Activated CD8-positive, alpha-beta memory T cell treated with anti-CD3 and anti-CD28 coated beads for 24 hours (primary cell): ENCODE measurements around the gene MAGOH.
"Not testable (repeated sequence)": the region's sequence is repeated elsewhere in the genome, so short reads cannot be mapped to it uniquely, and the experiment has no call there.

Source experiments
- DNase-seq: peaks from one replicate; pipeline ENCODE4 v3.0.0-alpha.2; 2020

The MAGOH gene

GRCh38 chr1:53238197-53239155, at the start of gene MAGOH:
MAGOH (minus strand) TSS chr1:53238518; CDS start chr1:53238448, 70 bp downstream.
- peak; percentile 97 for DNase-seq

DNA sequence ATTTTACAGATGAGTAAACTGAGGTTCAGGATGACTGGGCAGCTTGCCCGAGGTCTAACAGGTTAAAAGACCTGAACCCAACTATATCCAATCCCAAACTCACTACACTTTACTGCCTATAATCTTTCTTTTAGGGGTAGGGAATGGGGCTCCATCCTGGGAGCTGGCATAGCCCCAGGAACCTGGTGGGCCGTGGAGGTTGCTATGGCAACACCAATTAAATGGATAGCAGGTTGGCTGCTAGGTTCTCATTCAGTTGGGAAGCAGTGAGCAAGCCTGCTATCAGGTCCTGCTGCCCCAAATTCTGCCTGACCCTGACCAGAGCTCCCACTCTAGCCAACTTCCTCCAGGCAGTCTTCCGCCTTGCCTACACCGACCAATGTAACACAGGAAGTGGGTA, 48.6 kb upstream of the MAGOH start:
- DNase-seq: no peak

GRCh38 chr1:53285969-53286760, 47.8 kb upstream of the MAGOH start:
- DNase-seq: no peak

- no peak for DNase-seq
Measured at GRCh38 chr1:53285546-53285945, 47.2 kb upstream of the MAGOH start.

DNA sequence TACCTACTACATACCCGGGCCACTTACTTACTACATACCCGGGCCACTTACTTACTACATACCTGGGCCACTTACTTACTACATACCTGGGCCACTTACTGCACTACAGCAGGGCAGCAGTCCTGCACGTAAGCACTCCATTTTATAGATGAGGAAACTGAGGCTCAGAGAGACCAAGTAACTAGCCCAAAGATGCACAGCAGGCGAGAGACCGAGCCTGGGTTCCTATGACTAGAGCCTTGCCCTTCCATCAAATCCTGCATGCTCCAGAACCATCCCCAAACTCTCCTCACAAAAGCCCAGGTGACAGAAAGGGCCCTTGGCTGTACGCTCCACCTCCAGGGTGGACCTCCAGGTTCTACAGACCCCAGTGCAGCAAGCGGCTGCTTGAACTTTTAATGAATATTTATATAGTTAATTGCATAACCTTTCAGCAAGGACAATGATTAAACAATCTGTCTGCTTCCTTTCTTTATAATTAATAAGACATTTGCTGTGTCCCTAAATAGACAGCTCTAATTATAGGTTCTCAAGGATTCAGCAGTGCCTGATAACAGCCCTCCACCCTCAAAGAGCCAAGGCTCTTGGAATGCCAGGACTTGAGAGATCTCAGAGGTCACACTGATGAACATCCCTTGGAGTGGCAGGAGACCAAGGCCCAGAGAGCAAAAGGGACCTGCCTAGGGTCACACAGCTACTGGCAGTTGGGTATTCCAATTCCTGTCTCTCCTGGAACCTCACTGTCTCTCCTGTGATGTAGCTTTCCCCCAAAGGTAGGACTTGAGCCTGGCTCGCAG, 46.1 kb upstream of the MAGOH start:
- DNase-seq: no peak

GRCh38 chr1:53283156-53283555, 44.8 kb upstream of the MAGOH start:
- not testable (repeated sequence) for DNase-seq

DNA sequence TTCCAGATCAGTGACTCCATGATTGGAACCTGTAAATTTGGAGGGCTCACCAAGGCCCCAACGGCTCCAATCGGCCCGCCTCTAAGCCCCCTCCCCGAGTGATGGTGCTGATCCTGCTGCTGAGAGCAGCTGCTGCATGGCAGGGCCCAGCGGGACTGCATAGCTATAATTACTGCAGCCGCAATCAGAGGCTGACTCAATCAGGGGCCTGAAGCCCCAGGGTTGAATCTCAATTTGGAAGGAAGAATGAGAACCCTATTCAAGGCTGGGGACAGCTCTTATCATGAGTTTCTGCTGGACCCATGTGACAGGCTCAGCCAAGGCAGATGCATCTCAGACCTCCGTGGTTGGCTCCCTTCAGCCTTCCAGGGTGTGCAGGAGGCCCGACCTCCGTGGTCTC, 42.8 kb upstream of the MAGOH start:
- no peak for DNase-seq

GRCh38 chr1:53280496-53280895, 42.2 kb upstream of the MAGOH start:
- no peak for DNase-seq

GRCh38 chr1:53279296-53280200, 41.2 kb upstream of the MAGOH start:
- DNase-seq: no peak

DNA sequence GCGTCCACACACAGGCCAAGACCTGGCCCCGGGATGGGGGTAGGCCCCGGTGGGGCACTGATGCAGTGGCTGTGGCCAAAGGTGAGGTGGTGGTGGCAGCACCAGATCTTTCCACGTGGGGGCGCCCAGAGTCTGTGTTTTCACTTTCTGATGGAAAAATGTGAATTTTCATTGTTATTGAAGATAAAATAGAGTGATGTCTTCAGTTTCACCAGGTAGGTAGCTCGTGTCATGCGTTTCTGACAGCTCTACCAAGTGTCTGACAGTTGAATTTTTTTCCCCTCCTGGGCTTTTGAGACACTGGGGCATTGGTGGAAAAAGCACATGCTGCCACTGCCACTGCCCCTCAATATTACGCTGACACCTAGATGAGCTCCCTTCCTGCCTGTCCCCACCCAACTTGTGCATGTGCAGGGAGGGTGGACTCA, 40.0 kb upstream of the MAGOH start:
- DNase-seq: peak; percentile 91

DNA sequence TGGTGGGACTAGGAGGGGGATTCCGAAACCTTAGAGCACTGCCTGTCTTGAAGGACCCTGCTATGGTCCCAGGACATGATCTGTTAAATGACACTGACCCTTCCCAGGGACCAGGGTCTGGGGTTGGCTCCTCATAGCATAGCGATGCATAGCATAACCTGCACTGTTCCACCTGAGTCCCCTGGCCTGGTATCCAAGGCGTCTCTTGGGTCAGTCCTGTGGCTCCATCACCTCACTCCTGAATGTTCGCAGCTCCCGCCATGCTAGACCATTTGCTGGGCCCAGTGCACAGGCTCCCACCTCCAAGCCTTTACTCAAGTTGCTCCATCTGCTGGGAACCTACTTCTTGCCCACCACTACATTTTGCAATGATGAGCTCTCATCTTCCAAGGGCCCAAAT, 39.0 kb upstream of the MAGOH start:
- DNase-seq: no peak

- no peak for DNase-seq
Measured at GRCh38 chr1:53276902-53277281, 38.6 kb upstream of the MAGOH start.

DNA sequence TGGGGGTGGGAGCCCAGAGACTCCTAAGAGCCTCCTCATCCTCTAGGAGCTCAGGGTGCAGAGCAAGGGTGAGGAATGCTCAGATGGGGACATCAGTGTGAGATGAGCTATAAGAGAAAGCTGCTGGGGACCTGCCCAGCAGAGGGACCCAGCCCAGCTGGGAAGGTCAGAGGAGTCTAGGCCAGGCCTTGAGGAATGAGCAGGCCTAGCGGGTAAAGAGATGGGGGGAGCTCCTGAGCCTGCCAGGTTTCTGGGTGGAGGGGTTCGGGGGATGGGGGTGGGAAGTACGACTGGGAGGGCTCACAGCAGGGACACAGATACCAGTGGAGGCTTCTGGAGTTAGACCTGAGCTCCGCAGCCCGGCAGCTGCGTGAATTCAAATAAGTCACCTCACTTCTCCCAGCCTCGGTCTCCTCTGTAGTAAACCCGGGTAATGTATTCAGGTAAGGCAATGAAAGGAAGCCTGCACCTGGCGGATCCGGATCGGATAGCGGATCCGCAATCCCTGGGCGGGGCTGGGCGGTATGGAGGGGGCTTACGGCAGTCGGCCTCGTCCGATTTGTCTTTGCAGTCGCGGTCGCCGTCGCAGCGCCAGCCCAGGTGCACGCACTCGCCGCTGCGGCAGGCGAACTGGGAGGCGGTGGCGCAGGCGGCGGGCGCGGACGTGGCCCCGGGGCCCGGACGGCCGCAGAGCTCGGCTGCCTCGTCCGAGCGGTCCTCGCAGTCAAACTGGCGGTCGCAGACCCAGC, 38.0 kb upstream of the MAGOH start:
- no peak for DNase-seq

DNA sequence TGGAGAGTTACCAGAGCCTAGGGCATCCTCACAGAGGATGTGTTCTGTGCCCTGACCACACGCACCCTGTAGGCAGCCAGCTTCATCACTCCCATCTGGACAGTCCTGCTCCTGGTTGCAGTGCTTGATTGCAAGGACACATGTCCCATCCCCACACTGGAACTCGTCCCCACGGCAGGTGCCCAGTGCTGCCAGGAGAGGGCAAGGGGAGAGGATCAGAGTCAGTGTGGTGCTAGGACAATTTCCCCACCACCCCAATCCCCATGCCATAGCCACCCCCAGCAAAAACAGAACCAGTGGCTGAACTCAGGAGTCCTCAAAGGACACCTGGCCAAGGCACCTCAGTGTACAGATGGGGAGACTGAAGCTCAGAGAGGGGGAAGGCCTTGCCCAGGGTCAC, 37.2 kb upstream of the MAGOH start:
- DNase-seq: no peak

DNA sequence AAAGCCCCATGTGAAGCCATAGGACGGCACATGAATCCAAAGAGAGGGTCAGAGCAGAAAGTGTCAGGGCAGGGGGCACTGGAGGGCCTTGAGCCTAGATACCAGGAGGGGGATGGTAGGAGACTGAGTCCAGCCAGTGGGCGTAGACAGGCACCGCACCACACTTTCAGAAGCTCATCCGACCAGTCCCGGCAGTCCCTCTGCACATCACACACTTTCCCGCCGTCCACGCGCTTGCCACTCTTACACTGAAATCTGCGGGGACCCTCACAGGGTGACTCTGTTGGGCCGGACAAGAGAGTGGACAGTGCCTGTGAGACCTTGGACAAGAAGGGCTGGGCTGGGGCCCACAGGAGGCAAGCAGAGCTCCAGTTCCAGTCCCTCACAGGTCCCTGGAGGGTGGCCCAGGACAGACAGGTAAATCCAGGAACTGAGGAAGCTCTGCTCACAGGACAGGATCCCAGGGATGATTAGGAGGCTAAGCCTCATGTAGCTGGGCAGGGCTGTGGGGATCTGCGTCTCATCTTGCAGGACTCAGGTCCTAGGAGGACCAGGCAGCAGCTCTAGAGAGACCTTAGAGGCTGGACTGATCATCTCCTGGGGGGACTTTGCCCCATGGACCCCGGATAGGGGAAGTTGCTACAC, 36.3 kb upstream of the MAGOH start:
- no peak for DNase-seq

DNA sequence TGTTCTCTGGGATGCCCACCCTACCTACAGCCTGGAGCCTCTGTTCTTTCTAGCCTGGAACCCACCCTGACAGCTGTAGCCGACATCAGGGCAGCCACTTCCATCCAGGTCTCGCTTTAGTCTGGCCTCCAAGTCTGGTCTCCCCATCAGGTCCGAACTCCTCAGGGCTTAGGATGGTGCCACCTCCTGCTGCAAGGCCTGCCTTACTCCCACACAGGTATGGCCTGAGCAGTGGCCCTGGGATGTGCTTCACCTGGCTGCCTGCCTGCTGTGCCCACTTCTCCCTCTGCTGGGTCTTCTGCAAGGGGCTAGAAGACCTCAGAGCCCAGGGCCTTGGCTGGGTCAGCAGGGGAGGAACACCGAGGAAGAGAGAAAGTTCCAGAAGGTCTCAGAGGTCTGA, 35.7 kb upstream of the MAGOH start:
- no peak for DNase-seq

DNA sequence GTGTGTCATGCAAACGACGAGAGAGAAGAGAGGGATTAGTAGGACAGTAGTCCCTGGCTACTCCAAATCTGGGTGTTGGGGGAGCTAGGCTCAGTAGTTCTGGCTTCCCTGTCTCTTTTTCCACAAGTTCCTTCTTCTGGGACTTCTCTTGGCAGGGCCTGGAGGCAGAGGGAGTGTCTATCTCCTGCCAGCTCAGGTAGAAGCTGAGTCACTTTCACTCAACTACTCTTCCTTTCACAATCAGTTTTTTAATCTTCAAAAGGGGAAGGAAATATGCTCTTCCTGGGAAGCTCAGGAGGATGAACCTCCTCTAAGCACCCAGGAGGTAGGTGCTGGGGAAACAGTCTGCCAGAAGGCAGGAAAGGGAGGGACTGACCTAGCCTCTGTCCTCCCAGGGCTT, 35.2 kb upstream of the MAGOH start:
- DNase-seq: no peak

DNA sequence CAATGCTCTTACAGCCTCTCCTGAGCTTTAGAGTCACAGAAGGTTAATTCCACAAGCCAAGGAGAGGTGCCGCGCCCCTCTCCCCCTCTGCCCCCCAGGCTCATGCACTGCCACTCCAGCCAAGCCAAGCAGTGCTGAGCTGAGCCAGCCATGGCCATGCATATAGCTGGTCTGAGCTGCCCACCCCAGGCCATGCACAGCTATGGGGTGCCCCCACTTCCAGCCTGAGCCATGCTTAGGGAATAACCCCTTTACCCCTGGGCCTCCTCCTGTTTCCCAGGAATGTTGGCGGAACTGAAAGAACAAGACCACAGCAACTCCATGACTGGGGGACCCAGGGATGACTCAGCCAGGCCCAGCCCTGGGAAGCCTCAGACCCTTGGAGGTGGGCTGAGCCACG, 34.0 kb upstream of the MAGOH start:
- DNase-seq: no peak

DNA sequence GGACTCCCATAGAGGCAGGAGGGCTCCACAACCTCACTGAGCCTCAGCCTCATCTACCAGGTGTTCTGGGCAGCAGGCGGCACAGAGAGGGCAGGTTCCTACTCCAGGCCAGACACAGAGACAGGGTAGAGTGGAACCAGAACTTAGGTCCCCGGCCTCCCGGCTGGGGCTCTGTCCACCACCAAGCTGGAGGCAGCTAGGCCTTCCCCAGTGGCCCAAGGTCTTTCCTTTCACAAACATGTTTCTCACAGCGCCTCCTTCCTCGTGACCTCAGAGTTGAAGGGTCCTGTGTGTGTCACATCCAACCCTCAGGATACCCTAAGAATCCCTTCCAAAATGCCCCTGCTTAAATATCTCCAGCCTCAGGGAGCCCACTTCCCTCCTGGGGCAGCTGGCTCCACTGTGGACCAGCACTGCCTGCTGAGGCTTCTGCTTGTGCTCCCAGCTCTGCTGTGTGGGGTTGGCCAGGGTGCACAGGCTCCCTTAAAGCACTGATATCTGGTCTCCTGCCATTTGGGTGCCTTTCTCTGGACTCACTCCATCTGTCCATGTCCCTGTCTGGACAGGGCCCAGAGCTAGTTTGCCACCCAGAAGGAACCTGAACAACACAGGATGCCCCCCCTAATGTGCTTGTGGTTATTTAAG, 33.2 kb upstream of the MAGOH start:
- no peak for DNase-seq

GRCh38 chr1:53270873-53271272, 32.6 kb upstream of the MAGOH start:
- no peak for DNase-seq
